Heart right ventricle (tissue), 16 donors: ENCODE measurements around the gene TGFBR3L. TPM values are rescaled to one million over a fixed set of nuclear protein-coding genes. Genes with fewer than 3 reads are reported as not detected.

Experiments used
- ATAC-seq, 8 donors: fragments of 200-7000 bp; cut with Tn5 transposase; one replicate each; pipeline ENCODE4 v1.9.1; 2020; ENCODE audit warnings: mild to moderate bottlenecking in 8 of 8, moderate library complexity in 8 of 8, moderate number of reproducible peaks in 1 of 8
- DNase-seq, 2 donors: peaks; one replicate each; pipeline ENCODE4 v3.0.0-alpha.2; 2020
- H3K27ac ChIP-seq, 10 donors: fragments of 200-600 bp; sonication (generic) in 2 of 10; one replicate each; pipeline versions ENCODE4 v1.5.0 to v1.8.0; 2020 to 2022; ENCODE audit warnings: mild to moderate bottlenecking in 3 of 10
- H3K27me3 ChIP-seq, 7 donors: fragments of 200-600 bp; one replicate each; pipeline ENCODE4 v1.8.0; 2021 to 2022; ENCODE audit warnings: mild to moderate bottlenecking in 2 of 7
- H3K36me3 ChIP-seq, 9 donors: fragments of 200-600 bp; sonication (generic) in 1 of 9; one replicate each; pipeline versions ENCODE4 v1.5.0 to v1.8.0; 2020 to 2022; ENCODE audit warnings: mild to moderate bottlenecking in 2 of 9
- H3K4me1 ChIP-seq, 9 donors: fragments of 200-600 bp; sonication (generic) in 1 of 9; one replicate each; pipeline versions ENCODE4 v1.5.0 to v1.8.0; 2020 to 2022; ENCODE audit warnings: mild to moderate bottlenecking in 4 of 9
- H3K4me3 ChIP-seq, 10 donors: fragments of 200-600 bp; sonication (generic) in 2 of 10; one replicate each; pipeline versions ENCODE4 v1.5.0 to v1.8.0; 2020 to 2022; ENCODE audit warnings: mild to moderate bottlenecking in 7 of 10, moderate library complexity in 2 of 10
- H3K9me3 ChIP-seq, 11 donors: fragments of 200-600 bp in 10 of 11; sonication (generic) in 2 of 11; one replicate each; pipeline versions ENCODE4 v1.5.0 to v1.8.0; 2013 to 2022; ENCODE audit warnings: mild to moderate bottlenecking in 2 of 11, control low read depth in 1 of 11, moderate library complexity in 1 of 11
- WGBS, 2 donors: extraction: QIAGEN DNeasy Blood & Tissue Kit; methylation state at CpG; one replicate each; pipeline ENCODE4 v1.1.7; 2013; ENCODE audit warnings: inconsistent platforms in 1 of 2; 5-methylcytosine and 5-hydroxymethylcytosine counted together
- intact Hi-C, 10 donors: fragments of 100-400 bp; cut with DNase I; formaldehyde crosslinking; loops; one replicate each; pipeline versions ENCODE4 v1.11.1 to v1.14.2; 2022
- polyA plus RNA-seq, 2 donors: library from polyadenylated mRNA; stranded (reverse); fragments of 200-250 nt; gene quantifications; one replicate each; pipeline ENCODE4 v1.2.3, GENCODE V29; 2013
- total RNA-seq, 10 donors: library from RNA; stranded (reverse); fragmentation: NEBNext Ultra II Directional in 3 of 10; extraction: Animal tissue kit (Norgen Biotek cat#: 25700) in 3 of 10; gene quantifications; one replicate each; pipeline versions ENCODE4 v1.2.1 to v1.2.4, GENCODE V29; 2021 to 2023
- TF ChIP-seq, protein P1 (sequence below), 9 donors: fragments of 200-600 bp; sonication (generic) in 2 of 9; IDR thresholded peaks; one replicate each; pipeline versions ENCODE4 v1.5.0 to v1.8.0; 2021 to 2022; ENCODE audit warnings: antibody characterized with exemption in 9 of 9, mild to moderate bottlenecking in 5 of 9, moderate library complexity in 1 of 9
- donor health status: Arrhythmogenic right ventricular cardiomyopathy.
- donor health status: ischemic (EF 13 %, LVEDD 7.1; RV severe dilation, severe dysfunction).
- donor health status: healthy with polysubstance abuse.
- donor health status: DM: no; HTN: yes; CAD: no.
- donor health status: DM: no; HTN: no; CAD: no.
- donor health status: ischemic (EF 25% LVEDD 6.9; RV normal size, moderate dysfunction).
- donor health status: ischemic (EF 25% LVEDD 5.7; RV mildly dilated, moderate dysfunction).
- donor health status: healthy.
- donor health status: DM: yes; HTN: yes; CAD: no.
- donor health status: Ischemic cardiomyopathy.
- donor health status: ischemic (EF 35%, LVEDD 5.7; RV mildly dilated, moderate dysfunction).
- donor health status: nonischemic (EF 11% LVEDD 7.7; RV severe dilation, severe dysfunction).
- donor health status: DM: yes; HTN: yes; CAD: no.
- donor health status: PGD.
- donor health status: ischemic (EF 29% LVEDD 5.4; RV normal size, mild dysfunction).
- donor health status: nonischemic (EF 23%, LVEDD 6.1; RV moderate dilation, normal function).

TGFBR3L gene
- total and polyA plus RNA-seq, 12 donors, result 1.1 to 11.6 (median 4.1) TPM

DNA sequence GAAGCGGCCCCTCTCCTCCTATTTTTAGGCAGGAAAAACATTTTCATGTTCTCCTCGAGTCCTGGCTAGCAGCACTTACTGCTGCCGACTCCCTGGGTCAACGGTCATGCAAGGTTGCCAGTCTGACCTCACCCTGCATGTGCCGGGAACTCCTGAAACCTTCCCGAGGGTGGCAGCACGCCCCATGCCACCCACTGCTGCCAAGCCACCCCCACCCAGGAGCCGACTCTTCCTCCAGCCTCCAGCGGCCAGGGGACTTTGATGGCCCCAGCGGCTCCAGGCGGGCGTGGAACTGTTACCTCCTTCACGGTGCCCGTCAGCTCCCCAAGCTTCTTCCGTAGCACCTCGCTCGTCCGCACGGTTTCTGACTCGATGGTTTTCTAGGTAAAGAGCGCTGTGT lies 20.1 kb downstream of the TGFBR3L start:
- Histone ChIP-seq H3K36me3 (peaks cover 24 to 100% (median 80%) of the 10 kb centered on the region in 9 donors), H3K4me1 (peaks cover 0 to 5% (median under 1%) of the 10 kb centered on the region in 9 donors), H3K4me3 (no peak overlapping the region), H3K9me3 (no peaks in the 10 kb centered on the region), H3K27me3 (no peaks in the 10 kb centered on the region), H3K27ac (no peak overlapping the region)
- intact Hi-C loops, result no loop called here
- DNase-seq (no peak), ATAC-seq (no peak)
- TF ChIP-seq, protein P1, sequence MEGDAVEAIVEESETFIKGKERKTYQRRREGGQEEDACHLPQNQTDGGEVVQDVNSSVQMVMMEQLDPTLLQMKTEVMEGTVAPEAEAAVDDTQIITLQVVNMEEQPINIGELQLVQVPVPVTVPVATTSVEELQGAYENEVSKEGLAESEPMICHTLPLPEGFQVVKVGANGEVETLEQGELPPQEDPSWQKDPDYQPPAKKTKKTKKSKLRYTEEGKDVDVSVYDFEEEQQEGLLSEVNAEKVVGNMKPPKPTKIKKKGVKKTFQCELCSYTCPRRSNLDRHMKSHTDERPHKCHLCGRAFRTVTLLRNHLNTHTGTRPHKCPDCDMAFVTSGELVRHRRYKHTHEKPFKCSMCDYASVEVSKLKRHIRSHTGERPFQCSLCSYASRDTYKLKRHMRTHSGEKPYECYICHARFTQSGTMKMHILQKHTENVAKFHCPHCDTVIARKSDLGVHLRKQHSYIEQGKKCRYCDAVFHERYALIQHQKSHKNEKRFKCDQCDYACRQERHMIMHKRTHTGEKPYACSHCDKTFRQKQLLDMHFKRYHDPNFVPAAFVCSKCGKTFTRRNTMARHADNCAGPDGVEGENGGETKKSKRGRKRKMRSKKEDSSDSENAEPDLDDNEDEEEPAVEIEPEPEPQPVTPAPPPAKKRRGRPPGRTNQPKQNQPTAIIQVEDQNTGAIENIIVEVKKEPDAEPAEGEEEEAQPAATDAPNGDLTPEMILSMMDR (IDR thresholded peaks at IDR 0.05), result no peak
- 90 to 91% methylated on average over 21 of the region's 21 CpGs for WGBS, 2 donors

DNA sequence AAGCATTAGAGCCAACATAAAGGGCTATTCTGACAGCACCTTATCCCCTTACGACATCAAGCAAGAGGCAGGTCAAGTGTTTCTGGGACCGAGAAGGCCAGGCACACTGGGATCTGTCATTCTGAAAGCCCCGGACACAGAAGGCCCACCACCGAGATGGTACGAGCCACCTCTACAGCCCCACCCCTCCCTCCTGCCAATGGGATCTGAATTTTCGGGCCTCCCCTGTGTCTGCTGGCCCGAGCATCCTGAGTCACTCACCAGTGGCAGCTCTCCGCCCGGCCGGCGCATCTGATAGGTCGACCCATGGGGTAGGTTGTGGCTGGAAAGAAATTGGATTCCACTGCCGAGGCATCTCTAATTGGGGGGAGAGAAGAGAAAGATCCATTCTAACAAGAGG lies 26.2 kb downstream of the TGFBR3L start:
- H3K9me3 ChIP-seq, result no peaks in the 10 kb centered on the region
- intact Hi-C loops, result loop anchor here in 6 of 10 donors (5.0 to 10.0 kb wide), 4 partner anchors 64 to 314 kb away; partner anchors contain the start of gene ELAVL1 (in 2 of the 6)
- H3K27me3 ChIP-seq, result no peaks in the 10 kb centered on the region
- H3K4me3 ChIP-seq, result no peak overlapping the region
- 92 to 94% methylated on average over 13 of the region's 13 CpGs for WGBS, 2 donors
- no peak for ATAC-seq
- TF ChIP-seq, protein P1 (IDR thresholded peaks at IDR 0.05), result no peak
- peaks cover 4 to 28% (median 15%) of the 10 kb centered on the region in 9 donors for H3K4me1 ChIP-seq
- peaks cover 4 to 58% (median 39%) of the 10 kb centered on the region in 9 donors for H3K36me3 ChIP-seq
- DNase-seq, result no peak
- H3K27ac ChIP-seq, result no peak overlapping the region

DNA sequence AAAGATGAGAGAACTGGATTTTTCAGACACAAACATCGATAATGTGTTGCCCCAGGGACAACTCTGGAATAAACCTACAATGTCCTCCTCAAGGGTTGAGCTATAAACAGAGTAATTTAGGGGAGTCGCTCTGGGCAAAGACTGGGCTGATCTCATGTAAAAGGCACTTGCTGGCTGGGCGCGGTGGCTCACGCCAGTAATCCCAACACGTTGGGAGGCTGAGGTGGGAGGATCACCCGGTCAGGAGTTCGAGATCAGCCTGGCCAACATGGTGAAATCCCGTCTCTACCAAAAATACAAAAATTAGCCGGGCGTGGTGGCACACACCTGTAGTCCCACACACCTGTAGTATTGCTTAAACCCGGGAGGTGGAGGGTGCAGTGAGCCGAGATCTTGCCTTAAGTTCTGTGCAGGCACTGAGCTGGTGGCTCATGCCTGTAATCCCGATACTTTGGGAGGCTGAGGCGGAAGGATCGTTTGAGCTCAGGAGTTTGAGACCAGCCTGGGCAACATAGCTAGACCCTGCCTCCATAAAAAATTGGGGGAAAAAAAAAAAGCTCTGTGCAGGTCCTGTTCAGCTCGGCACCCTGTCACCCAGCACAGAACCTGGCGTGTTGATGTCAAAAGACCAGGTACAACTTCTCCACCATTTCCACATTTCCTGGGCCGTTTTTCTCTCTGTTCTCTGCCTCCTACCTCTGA lies 27.4 kb downstream of the TGFBR3L start:
- Histone ChIP-seq H3K36me3 (peaks cover 0 to 46% (median 27%) of the 10 kb centered on the region in 9 donors), H3K4me1 (peaks cover 4 to 26% (median 13%) of the 10 kb centered on the region in 9 donors), H3K27ac (no peak overlapping the region), H3K27me3 (no peaks in the 10 kb centered on the region), H3K4me3 (peak overlapping the region in 6 of 10 donors; percentile 72 to 99 (median 87)), H3K9me3 (no peaks in the 10 kb centered on the region)
- TF ChIP-seq, protein P1 (IDR thresholded peaks at IDR 0.05), result no peak
- ATAC-seq (no peak), DNase-seq (no peak)
- intact Hi-C loops, result loop anchor here in 6 of 10 donors (5.0 to 10.0 kb wide), 4 partner anchors 63 to 313 kb away; partner anchors contain the start of gene ELAVL1 (in 2 of the 6)
- 92 to 93% methylated on average over 19 of the region's 19 CpGs for WGBS, 2 donors

DNA sequence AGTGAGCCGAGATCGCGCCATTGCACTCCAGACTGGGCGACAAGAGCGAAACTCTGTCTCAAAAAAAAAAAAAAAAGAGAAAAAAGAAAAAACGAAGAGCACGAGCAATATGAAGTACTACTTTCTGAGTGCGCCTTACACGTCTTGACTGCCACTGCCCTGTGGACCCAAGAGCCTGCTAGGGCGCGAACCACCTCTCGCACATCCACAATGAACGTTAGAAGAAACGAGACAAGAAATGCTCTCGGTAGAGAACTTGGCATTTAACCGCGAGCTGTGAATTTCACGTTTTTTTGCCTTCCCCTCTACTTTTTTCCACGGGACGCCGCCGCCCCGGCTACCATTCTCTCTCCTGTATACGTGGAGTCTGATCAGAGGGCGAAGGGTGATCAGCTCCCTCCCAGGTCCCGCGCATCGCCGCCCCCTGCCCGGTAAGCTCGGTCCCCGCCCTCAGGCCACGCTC lies 28.4 kb downstream of the TGFBR3L start:
- peak overlapping the region; percentile 85 to 98 (median 96) for H3K27ac ChIP-seq
- H3K27me3 ChIP-seq, result no peaks in the 10 kb centered on the region
- peak overlapping the region; percentile 67 to 99 (median 89) for H3K4me3 ChIP-seq
- peaks cover 0 to under 1% (median 0%) of the 10 kb centered on the region in 11 donors for H3K9me3 ChIP-seq
- WGBS, 2 donors, result 4 to 6% methylated on average over 33 of the region's 33 CpGs
- peaks cover 4 to 26% (median 13%) of the 10 kb centered on the region in 9 donors for H3K4me1 ChIP-seq
- TF ChIP-seq, protein P1 (IDR thresholded peaks at IDR 0.05), result no peak
- ATAC-seq (peak in 3 of 8 donors; percentile 3 to 50 (median 15)), DNase-seq (no peak)
- intact Hi-C loops, result loop anchor here in 6 of 10 donors (5.0 to 10.0 kb wide), 4 partner anchors 62 to 312 kb away; partner anchors contain the start of gene ELAVL1 (in 2 of the 6)
- H3K36me3 ChIP-seq, result peaks cover 0 to 36% (median 18%) of the 10 kb centered on the region in 9 donors
